ENCODE results near the gene SGTB.
"Not testable (repeated sequence)": the region's sequence is repeated elsewhere in the genome, so short reads cannot be mapped to it uniquely, and the experiment has no call there.

The SGTB gene

DNA sequence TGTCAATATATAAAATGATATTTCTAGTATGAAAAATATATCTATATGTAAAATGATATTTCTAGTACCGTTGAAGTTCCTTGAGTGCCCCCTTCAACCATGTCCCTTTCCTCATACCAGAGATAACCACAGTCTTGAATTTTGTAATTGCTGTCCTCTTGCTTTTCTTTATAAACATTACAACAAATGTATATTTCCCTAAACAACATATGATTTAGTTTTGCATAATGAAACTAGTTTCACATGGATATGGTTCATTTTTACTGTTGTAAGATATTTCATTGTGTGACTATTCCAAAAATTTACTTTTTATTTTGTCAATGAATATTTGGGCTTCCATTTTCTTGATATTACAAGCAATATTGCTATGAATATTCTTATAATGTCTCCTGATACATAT is 14.1 kb upstream of the SGTB start:
- Histone ChIP-seq H3K36me3 (ENCODE audit: control insufficient read depth in 5 of 5, insufficient read depth in 5 of 5, low read length in 5 of 5) (no peaks in the 10 kb centered on the region), H3K4me3 (ENCODE audit: low read depth in 1 of 5, low read length in 5 of 5) (no peak overlapping the region), H3K9me3 (ENCODE audit: control insufficient read depth in 5 of 5, low read length in 5 of 5) (no peaks in the 10 kb centered on the region), H3K9ac (ENCODE audit: low read length in 5 of 5) (no peak overlapping the region), H3K27me3 (ENCODE audit: control insufficient read depth in 5 of 5, insufficient read depth in 4 of 5, low read length in 5 of 5) (no peaks in the 10 kb centered on the region), H3K27ac (ENCODE audit: low read depth, low read length) (no peak overlapping the region), H3K4me1 (ENCODE audit: control insufficient read depth in 5 of 5, insufficient read depth in 5 of 5, low read length in 5 of 5) (no peaks in the 10 kb centered on the region)

DNA sequence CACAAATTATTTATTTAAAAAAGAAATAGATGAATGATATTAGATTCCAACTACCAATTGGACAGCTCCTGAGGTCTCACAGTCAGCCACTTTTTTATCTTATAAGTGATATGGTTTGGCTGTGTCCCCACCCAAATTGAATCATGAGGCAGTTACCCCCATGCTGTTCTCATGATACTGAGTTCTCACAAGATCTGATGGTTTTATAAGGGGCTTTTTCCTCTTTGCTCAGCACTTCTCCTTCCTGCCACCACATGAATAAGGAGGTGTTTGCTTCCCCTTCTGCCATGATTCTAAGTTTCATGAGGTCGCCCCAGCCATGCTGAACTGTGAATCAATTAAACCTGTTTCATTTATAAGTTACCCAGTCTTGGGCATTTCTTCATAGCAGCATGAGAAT is 13.0 kb upstream of the SGTB start:
- H3K27me3 ChIP-seq (ENCODE audit: control insufficient read depth in 5 of 5, insufficient read depth in 4 of 5, low read length in 5 of 5), result no peaks in the 10 kb centered on the region
- H3K4me1 ChIP-seq (ENCODE audit: control insufficient read depth in 5 of 5, insufficient read depth in 5 of 5, low read length in 5 of 5), result no peaks in the 10 kb centered on the region
- no peak overlapping the region for H3K9ac ChIP-seq (ENCODE audit: low read length in 5 of 5)
- no peak overlapping the region for H3K27ac ChIP-seq (ENCODE audit: low read depth, low read length)
- no peaks in the 10 kb centered on the region for H3K36me3 ChIP-seq (ENCODE audit: control insufficient read depth in 5 of 5, insufficient read depth in 5 of 5, low read length in 5 of 5)
- H3K4me3 ChIP-seq (ENCODE audit: low read depth in 1 of 5, low read length in 5 of 5), result no peak overlapping the region
- H3K9me3 ChIP-seq (ENCODE audit: control insufficient read depth in 5 of 5, low read length in 5 of 5), result no peaks in the 10 kb centered on the region

DNA sequence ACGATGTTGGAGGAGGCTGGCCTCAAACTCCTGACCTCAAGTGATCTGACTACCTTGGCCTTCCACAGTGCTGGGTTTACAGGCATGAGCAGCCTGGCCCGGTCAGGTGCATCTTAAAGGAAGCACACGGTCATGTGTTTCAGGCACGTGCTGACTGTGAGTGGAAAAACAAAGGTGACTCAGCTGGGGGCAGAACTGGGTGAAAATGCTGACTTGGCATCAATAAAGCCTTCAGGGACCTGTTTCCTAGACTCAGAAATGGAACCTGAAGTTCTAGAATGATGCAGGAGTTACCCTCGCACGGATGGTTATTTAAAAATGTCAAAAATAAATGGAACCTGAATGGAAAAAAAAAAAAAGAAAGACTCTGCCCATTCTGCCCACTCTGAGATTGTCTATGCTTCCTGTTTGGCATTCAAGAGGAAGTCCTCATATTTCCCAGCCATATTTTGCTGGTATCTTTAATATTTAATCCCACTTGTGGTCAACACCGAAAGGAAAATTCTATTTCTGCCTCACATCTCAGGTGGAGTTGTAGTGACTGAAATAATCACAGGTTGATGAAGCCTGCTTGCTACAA is 12.4 kb upstream of the SGTB start:
- H3K36me3 ChIP-seq (ENCODE audit: control insufficient read depth in 5 of 5, insufficient read depth in 5 of 5, low read length in 5 of 5); H3K4me3 ChIP-seq (ENCODE audit: low read depth in 1 of 5, low read length in 5 of 5); H3K27me3 ChIP-seq (ENCODE audit: control insufficient read depth in 5 of 5, insufficient read depth in 4 of 5, low read length in 5 of 5); H3K9ac ChIP-seq (ENCODE audit: low read length in 5 of 5); H3K4me1 ChIP-seq (ENCODE audit: control insufficient read depth in 5 of 5, insufficient read depth in 5 of 5, low read length in 5 of 5); H3K27ac ChIP-seq (ENCODE audit: low read depth, low read length); H3K9me3 ChIP-seq (ENCODE audit: control insufficient read depth in 5 of 5, low read length in 5 of 5): not testable (repeated sequence)

DNA sequence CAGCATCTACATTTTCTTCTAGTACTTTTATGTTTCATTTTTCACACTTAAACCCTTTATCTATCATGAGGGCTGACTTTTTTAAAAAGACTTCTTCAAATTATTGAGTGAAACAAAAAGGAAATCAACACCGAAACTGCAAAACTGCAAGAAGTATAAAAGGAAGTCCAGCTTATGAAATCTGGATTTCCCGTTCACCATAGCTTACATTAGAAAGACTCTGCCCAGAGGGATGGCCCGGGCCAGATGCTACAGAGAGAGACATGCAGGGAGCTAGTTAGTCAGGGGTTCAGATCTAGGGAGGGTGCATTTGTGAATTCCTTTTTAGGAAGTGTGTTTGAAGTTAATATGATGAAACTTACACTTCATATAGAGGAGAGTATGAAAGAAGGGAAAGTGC is 10.1 kb upstream of the SGTB start:
- not testable (repeated sequence) for H3K9me3 ChIP-seq (ENCODE audit: control insufficient read depth in 5 of 5, low read length in 5 of 5); H3K27ac ChIP-seq (ENCODE audit: low read depth, low read length); H3K9ac ChIP-seq (ENCODE audit: low read length in 5 of 5); H3K36me3 ChIP-seq (ENCODE audit: control insufficient read depth in 5 of 5, insufficient read depth in 5 of 5, low read length in 5 of 5); H3K4me3 ChIP-seq (ENCODE audit: low read depth in 1 of 5, low read length in 5 of 5); H3K4me1 ChIP-seq (ENCODE audit: control insufficient read depth in 5 of 5, insufficient read depth in 5 of 5, low read length in 5 of 5); H3K27me3 ChIP-seq (ENCODE audit: control insufficient read depth in 5 of 5, insufficient read depth in 4 of 5, low read length in 5 of 5)

DNA sequence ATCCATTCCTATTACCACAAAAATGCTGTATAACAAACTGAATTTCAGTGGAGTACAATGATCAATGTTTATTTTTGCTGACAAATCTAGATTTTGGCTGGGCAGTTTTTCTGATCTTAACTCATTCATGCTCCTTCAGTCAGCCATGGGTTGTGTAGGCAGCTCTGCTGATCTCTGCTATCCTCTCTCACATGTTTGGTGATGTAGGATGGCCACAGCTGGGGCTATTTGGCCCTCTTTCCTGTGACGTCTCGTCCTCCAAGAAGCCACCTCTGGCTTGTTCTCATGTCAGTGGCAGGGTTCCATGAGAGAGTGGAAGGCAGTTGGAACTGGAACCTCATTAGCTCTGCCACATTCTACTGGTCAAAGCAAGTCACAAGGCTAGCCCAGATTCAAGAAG is 9.0 kb upstream of the SGTB start:
- Histone ChIP-seq H3K27ac (ENCODE audit: low read depth, low read length) (no peak overlapping the region), H3K36me3 (ENCODE audit: control insufficient read depth in 5 of 5, insufficient read depth in 5 of 5, low read length in 5 of 5) (no peaks in the 10 kb centered on the region), H3K9ac (ENCODE audit: low read length in 5 of 5) (no peak overlapping the region), H3K4me1 (ENCODE audit: control insufficient read depth in 5 of 5, insufficient read depth in 5 of 5, low read length in 5 of 5) (peaks cover 0 to 5% (median 0%) of the 10 kb centered on the region in 5 donors), H3K9me3 (ENCODE audit: control insufficient read depth in 5 of 5, low read length in 5 of 5) (no peaks in the 10 kb centered on the region), H3K4me3 (ENCODE audit: low read depth in 1 of 5, low read length in 5 of 5) (no peak overlapping the region), H3K27me3 (ENCODE audit: control insufficient read depth in 5 of 5, insufficient read depth in 4 of 5, low read length in 5 of 5) (no peaks in the 10 kb centered on the region)

DNA sequence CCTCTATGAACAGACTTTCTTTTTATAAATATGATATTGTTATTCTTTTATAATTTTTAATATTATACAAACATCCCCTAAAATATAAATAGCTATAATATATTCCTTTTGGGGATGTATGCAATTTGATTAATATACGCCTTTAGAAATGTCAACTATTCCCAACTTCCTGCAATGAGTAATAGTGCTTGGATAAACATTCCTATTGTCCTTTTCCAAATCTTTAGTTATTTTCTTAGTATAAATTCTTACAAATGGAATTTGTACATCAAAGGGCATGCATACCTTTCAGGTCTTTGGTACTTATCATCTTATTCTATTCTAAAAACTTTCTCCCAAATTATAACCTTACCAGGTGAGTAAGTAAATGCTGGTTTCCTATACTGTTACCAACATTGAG is 6.3 kb upstream of the SGTB start:
- peaks cover 0 to 10% (median 2%) of the 10 kb centered on the region in 5 donors for H3K4me1 ChIP-seq (ENCODE audit: control insufficient read depth in 5 of 5, insufficient read depth in 5 of 5, low read length in 5 of 5)
- H3K27me3 ChIP-seq (ENCODE audit: control insufficient read depth in 5 of 5, insufficient read depth in 4 of 5, low read length in 5 of 5), result no peaks in the 10 kb centered on the region
- no peaks in the 10 kb centered on the region for H3K36me3 ChIP-seq (ENCODE audit: control insufficient read depth in 5 of 5, insufficient read depth in 5 of 5, low read length in 5 of 5)
- no peaks in the 10 kb centered on the region for H3K9me3 ChIP-seq (ENCODE audit: control insufficient read depth in 5 of 5, low read length in 5 of 5)
- H3K27ac ChIP-seq (ENCODE audit: low read depth, low read length), result no peak overlapping the region
- no peak overlapping the region for H3K9ac ChIP-seq (ENCODE audit: low read length in 5 of 5)
- no peak overlapping the region for H3K4me3 ChIP-seq (ENCODE audit: low read depth in 1 of 5, low read length in 5 of 5)

DNA sequence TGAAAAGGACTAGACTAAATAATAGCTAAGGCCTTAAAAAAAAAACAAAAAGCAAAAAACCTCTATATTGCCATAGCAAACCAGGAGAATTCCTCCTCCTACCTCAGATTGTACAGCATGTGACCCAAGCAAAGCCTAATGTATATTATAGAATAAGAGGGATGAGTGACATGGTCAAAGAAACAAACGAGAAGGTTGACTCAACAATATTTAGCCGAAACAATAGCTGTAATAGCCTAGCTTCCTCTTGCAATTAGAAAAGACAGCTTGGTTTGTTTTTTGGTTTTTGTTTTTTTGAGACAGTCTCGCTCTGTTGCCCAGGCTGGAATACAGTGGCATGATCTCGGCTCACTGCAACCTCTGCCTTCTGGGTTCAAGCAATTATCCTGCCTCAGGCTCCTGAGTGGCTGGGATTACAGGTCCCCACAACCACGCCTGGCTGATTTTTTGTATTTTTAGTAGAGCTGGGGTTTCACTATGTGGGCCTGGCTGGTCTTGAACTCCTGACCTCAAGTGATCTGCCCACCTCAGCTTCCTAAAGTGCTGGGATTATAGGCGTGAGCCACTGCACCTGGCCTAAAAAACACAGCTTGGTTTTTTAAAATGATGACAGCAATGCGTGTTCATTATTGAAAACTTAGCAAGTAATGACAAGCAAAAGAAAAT is 5.7 kb upstream of the SGTB start:
- no peaks in the 10 kb centered on the region for H3K9me3 ChIP-seq (ENCODE audit: control insufficient read depth in 5 of 5, low read length in 5 of 5)
- H3K36me3 ChIP-seq (ENCODE audit: control insufficient read depth in 5 of 5, insufficient read depth in 5 of 5, low read length in 5 of 5), result no peaks in the 10 kb centered on the region
- H3K9ac ChIP-seq (ENCODE audit: low read length in 5 of 5), result no peak overlapping the region
- no peak overlapping the region for H3K4me3 ChIP-seq (ENCODE audit: low read depth in 1 of 5, low read length in 5 of 5)
- no peak overlapping the region for H3K27ac ChIP-seq (ENCODE audit: low read depth, low read length)
- H3K4me1 ChIP-seq (ENCODE audit: control insufficient read depth in 5 of 5, insufficient read depth in 5 of 5, low read length in 5 of 5), result peaks cover 0 to 15% (median 8%) of the 10 kb centered on the region in 5 donors
- no peaks in the 10 kb centered on the region for H3K27me3 ChIP-seq (ENCODE audit: control insufficient read depth in 5 of 5, insufficient read depth in 4 of 5, low read length in 5 of 5)

DNA sequence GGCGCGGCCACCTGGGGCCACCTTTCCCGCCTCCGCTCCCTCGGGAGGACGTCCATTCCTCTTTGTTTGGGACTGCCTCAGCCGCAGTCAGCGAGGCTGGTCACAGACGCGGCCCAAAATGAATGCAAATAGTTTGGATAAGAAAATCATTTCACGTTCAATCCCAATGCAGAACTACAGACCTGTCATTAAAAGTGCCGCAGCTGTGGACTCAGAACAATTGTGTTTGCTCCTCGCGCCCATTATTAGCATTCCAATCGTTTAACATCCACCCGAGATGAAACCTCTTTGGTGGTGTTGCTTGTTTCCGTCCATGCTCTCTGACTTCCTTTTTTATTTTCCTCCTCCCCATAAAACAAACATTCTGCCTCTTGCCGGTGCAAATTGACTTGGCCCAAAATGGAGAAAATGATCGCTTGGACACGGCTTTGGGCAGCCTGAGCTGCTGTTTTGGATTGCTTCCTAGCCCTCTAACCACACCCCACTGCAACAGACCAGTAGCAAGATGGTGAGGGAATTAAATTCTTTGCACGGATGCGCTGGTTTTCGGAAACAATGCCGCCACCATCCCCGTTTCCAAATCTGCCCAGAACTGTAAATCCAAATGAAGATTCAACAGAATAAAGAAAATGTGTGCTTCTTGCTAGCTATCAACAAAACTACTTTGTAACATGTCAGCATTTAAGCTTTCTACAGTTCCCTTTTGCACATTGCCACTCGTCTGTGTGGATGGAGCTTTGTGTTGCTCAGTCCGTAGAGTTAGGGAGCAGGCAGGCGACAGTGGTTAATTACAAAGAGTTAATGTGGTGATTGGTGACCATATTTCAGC is 880 bp upstream of the SGTB start:
- H3K9ac ChIP-seq (ENCODE audit: low read length in 5 of 5), result peak overlapping the region; percentile 43 to 88 (median 86)
- H3K36me3 ChIP-seq (ENCODE audit: control insufficient read depth in 5 of 5, insufficient read depth in 5 of 5, low read length in 5 of 5), result peaks cover 0 to 3% (median 0%) of the 10 kb centered on the region in 5 donors
- peak overlapping the region; percentile 77 to 97 (median 84) for H3K4me3 ChIP-seq (ENCODE audit: low read depth in 1 of 5, low read length in 5 of 5)
- H3K27ac ChIP-seq (ENCODE audit: low read depth, low read length), result peak overlapping the region; percentile 69
- H3K27me3 ChIP-seq (ENCODE audit: control insufficient read depth in 5 of 5, insufficient read depth in 4 of 5, low read length in 5 of 5), result no peaks in the 10 kb centered on the region
- H3K4me1 ChIP-seq (ENCODE audit: control insufficient read depth in 5 of 5, insufficient read depth in 5 of 5, low read length in 5 of 5), result peaks cover 0 to 29% (median 20%) of the 10 kb centered on the region in 5 donors
- H3K9me3 ChIP-seq (ENCODE audit: control insufficient read depth in 5 of 5, low read length in 5 of 5), result no peaks in the 10 kb centered on the region

DNA sequence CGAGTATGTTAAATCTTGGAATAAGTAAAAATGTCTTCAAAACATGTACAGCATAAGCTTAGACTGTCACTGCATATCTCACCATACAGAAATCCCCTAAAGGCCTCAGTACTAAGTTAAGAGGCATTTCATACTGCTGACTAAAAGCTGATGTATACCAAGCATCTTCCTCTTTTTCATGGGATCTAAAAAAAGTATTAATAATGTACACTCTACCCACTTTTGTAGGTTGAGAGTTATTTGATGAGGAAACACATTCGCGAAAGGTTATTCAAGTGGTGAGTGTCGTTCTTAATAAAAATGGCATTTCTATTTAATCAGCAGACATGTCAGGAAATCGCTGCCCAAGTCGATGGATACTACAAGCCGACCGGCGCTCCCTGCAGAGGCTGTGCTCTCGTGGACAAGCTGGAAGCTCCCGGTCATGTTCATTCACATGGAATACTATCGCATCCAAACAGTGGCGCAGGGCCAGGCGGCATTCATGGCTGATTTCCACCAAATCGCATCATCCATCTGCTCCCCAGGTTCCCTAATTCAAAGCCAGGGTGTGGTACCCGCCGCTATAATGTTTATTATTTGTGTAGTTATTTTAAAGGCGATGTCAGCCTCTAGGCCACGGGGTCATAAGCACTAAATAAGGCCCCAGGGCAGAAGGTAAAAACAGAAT is 724 bp downstream of the SGTB start:
- H3K4me1 ChIP-seq (ENCODE audit: control insufficient read depth in 5 of 5, insufficient read depth in 5 of 5, low read length in 5 of 5), result peaks cover 0 to 27% (median 20%) of the 10 kb centered on the region in 5 donors
- H3K27ac ChIP-seq (ENCODE audit: low read depth, low read length), result peak overlapping the region; percentile 52
- peaks cover 0 to 7% (median 0%) of the 10 kb centered on the region in 5 donors for H3K36me3 ChIP-seq (ENCODE audit: control insufficient read depth in 5 of 5, insufficient read depth in 5 of 5, low read length in 5 of 5)
- peak overlapping the region; percentile 41 to 90 (median 88) for H3K9ac ChIP-seq (ENCODE audit: low read length in 5 of 5)
- no peaks in the 10 kb centered on the region for H3K9me3 ChIP-seq (ENCODE audit: control insufficient read depth in 5 of 5, low read length in 5 of 5)
- peak overlapping the region; percentile 84 to 97 (median 95) for H3K4me3 ChIP-seq (ENCODE audit: low read depth in 1 of 5, low read length in 5 of 5)
- no peaks in the 10 kb centered on the region for H3K27me3 ChIP-seq (ENCODE audit: control insufficient read depth in 5 of 5, insufficient read depth in 4 of 5, low read length in 5 of 5)

All from subcutaneous abdominal adipose tissue (tissue), 5 donors.